Measurements from ENCODE around the gene LAMTOR4.

The LAMTOR4 gene

GRCh38 chr7:100155553-100156317 lies 7.0 kb downstream of the LAMTOR4 start:
- peak overlapping the region; percentile 67 for H3K27ac Mint-ChIP-seq
- no peaks in the 10 kb centered on the region for H3K27me3 Mint-ChIP-seq
- H3K36me3 Mint-ChIP-seq, result no peaks in the 10 kb centered on the region
- H3K4me3 Mint-ChIP-seq, result peak overlapping the region; percentile 51
- peaks cover 53% of the 10 kb centered on the region for H3K4me1 Mint-ChIP-seq (ENCODE audit: low read depth)
- H3K9me3 Mint-ChIP-seq (ENCODE audit: low read depth), result no peaks in the 10 kb centered on the region

GRCh38 chr7:100156331-100157068 lies 7.8 kb downstream of the LAMTOR4 start:
- Mint-ChIP-seq H3K36me3 (no peaks in the 10 kb centered on the region), H3K27me3 (no peaks in the 10 kb centered on the region), H3K27ac (peak overlapping the region; percentile 67), H3K4me1 (ENCODE audit: low read depth) (peaks cover 53% of the 10 kb centered on the region), H3K9me3 (ENCODE audit: low read depth) (no peaks in the 10 kb centered on the region), H3K4me3 (peak overlapping the region; percentile 85)

GRCh38 chr7:100157069-100157333 lies 8.3 kb downstream of the LAMTOR4 start:
- H3K27ac Mint-ChIP-seq, result peak overlapping the region; percentile 67
- H3K4me1 Mint-ChIP-seq (ENCODE audit: low read depth), result peaks cover 53% of the 10 kb centered on the region
- H3K27me3 Mint-ChIP-seq, result no peaks in the 10 kb centered on the region
- H3K9me3 Mint-ChIP-seq (ENCODE audit: low read depth), result no peaks in the 10 kb centered on the region
- peak overlapping the region; percentile 85 for H3K4me3 Mint-ChIP-seq
- no peaks in the 10 kb centered on the region for H3K36me3 Mint-ChIP-seq

- Mint-ChIP-seq H3K27me3 (no peaks in the 10 kb centered on the region), H3K36me3 (no peaks in the 10 kb centered on the region), H3K27ac (peak overlapping the region; percentile 67), H3K9me3 (ENCODE audit: low read depth) (no peaks in the 10 kb centered on the region), H3K4me3 (peak overlapping the region; percentile 85), H3K4me1 (ENCODE audit: low read depth) (peaks cover 49% of the 10 kb centered on the region)
Observed at GRCh38 chr7:100157334-100158228, 8.9 kb downstream of the LAMTOR4 start.

GRCh38 chr7:100158229-100159098 lies 9.7 kb downstream of the LAMTOR4 start, which contains the start of gene TRAPPC14:
TSS of gene TRAPPC14 (minus strand) at chr7:100158723. CDS start at chr7:100158499, 224 bp downstream.
- no peaks in the 10 kb centered on the region for H3K36me3 Mint-ChIP-seq
- no peaks in the 10 kb centered on the region for H3K9me3 Mint-ChIP-seq (ENCODE audit: low read depth)
- peak within 1 kb of the TSS; percentile 81 for H3K27ac Mint-ChIP-seq
- H3K4me3 Mint-ChIP-seq, result peak within 1 kb of the TSS; percentile 85
- H3K4me1 Mint-ChIP-seq (ENCODE audit: low read depth), result peaks cover 56% of the 10 kb centered on the region
- H3K27me3 Mint-ChIP-seq, result no peaks in the 10 kb centered on the region

- peak overlapping the region; percentile 85 for H3K4me3 Mint-ChIP-seq
- H3K9me3 Mint-ChIP-seq (ENCODE audit: low read depth), result no peaks in the 10 kb centered on the region
- no peaks in the 10 kb centered on the region for H3K36me3 Mint-ChIP-seq
- H3K27me3 Mint-ChIP-seq, result no peaks in the 10 kb centered on the region
- peak overlapping the region; percentile 81 for H3K27ac Mint-ChIP-seq
- peaks cover 57% of the 10 kb centered on the region for H3K4me1 Mint-ChIP-seq (ENCODE audit: low read depth)
Observed at GRCh38 chr7:100159099-100159623, 10.4 kb downstream of the LAMTOR4 start.

GRCh38 chr7:100160067-100160466 lies 11.3 kb downstream of the LAMTOR4 start:
- Mint-ChIP-seq H3K27me3 (no peaks in the 10 kb centered on the region), H3K4me3 (no peak overlapping the region), H3K4me1 (ENCODE audit: low read depth) (peaks cover 58% of the 10 kb centered on the region), H3K36me3 (no peaks in the 10 kb centered on the region), H3K9me3 (ENCODE audit: low read depth) (no peaks in the 10 kb centered on the region), H3K27ac (peak overlapping the region; percentile 70)

GRCh38 chr7:100163006-100163531 lies 14.4 kb downstream of the LAMTOR4 start:
- H3K36me3 Mint-ChIP-seq, result no peaks in the 10 kb centered on the region
- no peaks in the 10 kb centered on the region for H3K27me3 Mint-ChIP-seq
- H3K4me1 Mint-ChIP-seq (ENCODE audit: low read depth), result peaks cover 59% of the 10 kb centered on the region
- H3K9me3 Mint-ChIP-seq (ENCODE audit: low read depth), result no peaks in the 10 kb centered on the region
- peak overlapping the region; percentile 66 for H3K4me3 Mint-ChIP-seq
- peak overlapping the region; percentile 92 for H3K27ac Mint-ChIP-seq

GRCh38 chr7:100163871-100164270 lies 15.2 kb downstream of the LAMTOR4 start:
- H3K4me1 Mint-ChIP-seq (ENCODE audit: low read depth), result peaks cover 66% of the 10 kb centered on the region
- H3K27ac Mint-ChIP-seq, result peak overlapping the region; percentile 92
- no peaks in the 10 kb centered on the region for H3K27me3 Mint-ChIP-seq
- no peaks in the 10 kb centered on the region for H3K36me3 Mint-ChIP-seq
- no peaks in the 10 kb centered on the region for H3K9me3 Mint-ChIP-seq (ENCODE audit: low read depth)
- H3K4me3 Mint-ChIP-seq, result no peak overlapping the region

- peaks cover 80% of the 10 kb centered on the region for H3K4me1 Mint-ChIP-seq (ENCODE audit: low read depth)
- no peaks in the 10 kb centered on the region for H3K36me3 Mint-ChIP-seq
- peak overlapping the region; percentile 85 for H3K4me3 Mint-ChIP-seq
- no peaks in the 10 kb centered on the region for H3K9me3 Mint-ChIP-seq (ENCODE audit: low read depth)
- H3K27me3 Mint-ChIP-seq, result no peaks in the 10 kb centered on the region
- peak overlapping the region; percentile 81 for H3K27ac Mint-ChIP-seq
Observed at GRCh38 chr7:100166317-100166940, 17.7 kb downstream of the LAMTOR4 start.

GRCh38 chr7:100166970-100167911 lies 18.5 kb downstream of the LAMTOR4 start:
- H3K27me3 Mint-ChIP-seq, result no peaks in the 10 kb centered on the region
- peak overlapping the region; percentile 81 for H3K27ac Mint-ChIP-seq
- H3K4me1 Mint-ChIP-seq (ENCODE audit: low read depth), result peaks cover 77% of the 10 kb centered on the region
- no peaks in the 10 kb centered on the region for H3K9me3 Mint-ChIP-seq (ENCODE audit: low read depth)
- H3K36me3 Mint-ChIP-seq, result no peaks in the 10 kb centered on the region
- H3K4me3 Mint-ChIP-seq, result peak overlapping the region; percentile 85

GRCh38 chr7:100167912-100168323 lies 19.2 kb downstream of the LAMTOR4 start:
- H3K9me3 Mint-ChIP-seq (ENCODE audit: low read depth), result no peaks in the 10 kb centered on the region
- H3K4me3 Mint-ChIP-seq, result peak overlapping the region; percentile 85
- no peaks in the 10 kb centered on the region for H3K36me3 Mint-ChIP-seq
- peak overlapping the region; percentile 76 for H3K27ac Mint-ChIP-seq
- no peaks in the 10 kb centered on the region for H3K27me3 Mint-ChIP-seq
- H3K4me1 Mint-ChIP-seq (ENCODE audit: low read depth), result peaks cover 73% of the 10 kb centered on the region

Measured in activated naive CD8-positive, alpha-beta T cell (primary cell).